HG03175 (cell line): ENCODE results near the gene ZFC3H1.
A peak's percentile ranks its signal among the peaks of the same experiment; 100 is the strongest.
"Not testable (repeated sequence)": the region's sequence is repeated elsewhere in the genome, so short reads cannot be mapped to it uniquely, and the experiment has no call there.

Experiments used
- ATAC-seq: cut with Tn5 transposase; IDR thresholded peaks from one replicate; pipeline ENCODE4 v1.9.1; 2021; ENCODE audit warnings: mild to moderate bottlenecking, moderate library complexity; ENCODE audit not compliant: unreplicated experiment

ZFC3H1 gene

GRCh38 chr12:71663561-71664410 lies at the start of gene ZFC3H1, which contains the start of gene THAP2:
ZFC3H1 (minus strand) TSS chr12:71663848; CDS start chr12:71663610, 238 bp downstream.
THAP2 (plus strand) TSS chr12:71664301; CDS start chr12:71664510, 209 bp downstream.
- ATAC-seq = peak; percentile 90

GRCh38 chr12:71710276-71711125 lies 46.9 kb upstream of the ZFC3H1 start:
- no peak for ATAC-seq

GRCh38 chr12:71708658-71709057 lies 45.0 kb upstream of the ZFC3H1 start:
- no peak for ATAC-seq

- no peak for ATAC-seq
Observed at GRCh38 chr12:71704920-71705319, 41.3 kb upstream of the ZFC3H1 start.

GRCh38 chr12:71703206-71703605 lies 39.6 kb upstream of the ZFC3H1 start:
- ATAC-seq = no peak

GRCh38 chr12:71702590-71702989 lies 38.9 kb upstream of the ZFC3H1 start:
- ATAC-seq = no peak

GRCh38 chr12:71702181-71702580 lies 38.5 kb upstream of the ZFC3H1 start:
- not testable (repeated sequence) for ATAC-seq

- no peak for ATAC-seq
Observed at GRCh38 chr12:71695782-71696181, 32.1 kb upstream of the ZFC3H1 start.

- peak; percentile 89 for ATAC-seq
Observed at GRCh38 chr12:71694099-71694820, 30.6 kb upstream of the ZFC3H1 start.

GRCh38 chr12:71693651-71694050 lies 30.0 kb upstream of the ZFC3H1 start:
- ATAC-seq = peak; percentile 14

- no peak for ATAC-seq
Observed at GRCh38 chr12:71693126-71693525, 29.5 kb upstream of the ZFC3H1 start.

- ATAC-seq = no peak
Observed at GRCh38 chr12:71691504-71692129, 28.0 kb upstream of the ZFC3H1 start.

- no peak for ATAC-seq
Observed at GRCh38 chr12:71688961-71689570, 25.4 kb upstream of the ZFC3H1 start.

GRCh38 chr12:71687172-71687571 lies 23.5 kb upstream of the ZFC3H1 start:
- not testable (repeated sequence) for ATAC-seq

- ATAC-seq = no peak
Observed at GRCh38 chr12:71686658-71687025, 23.0 kb upstream of the ZFC3H1 start.

- peak; percentile 93 for ATAC-seq
Observed at GRCh38 chr12:71685914-71686657, 22.4 kb upstream of the ZFC3H1 start, which contains the start of gene TMEM19. TMEM19 (plus strand) TSS chr12:71686082; CDS start chr12:71686681, 599 bp downstream.

- no peak for ATAC-seq
Observed at GRCh38 chr12:71685312-71685906, 21.8 kb upstream of the ZFC3H1 start.

- no peak for ATAC-seq
Observed at GRCh38 chr12:71684081-71684480, 20.4 kb upstream of the ZFC3H1 start.

- ATAC-seq = no peak
Observed at GRCh38 chr12:71683633-71684032, 20.0 kb upstream of the ZFC3H1 start.
